SJSA1 (cell line): ENCODE results near the gene ESPN. TPM values are rescaled to one million over a fixed set of nuclear protein-coding genes. Genes with fewer than 3 reads are reported as not detected.
A peak's percentile ranks its signal among the peaks of the same experiment; 100 is the strongest.
"Not testable (repeated sequence)": the region's sequence is repeated elsewhere in the genome, so short reads cannot be mapped to it uniquely, and the experiment has no call there.

Experiments used
- DNase-seq, 2 experiments: peaks; one replicate each; pipeline ENCODE4 v3.0.0-alpha.2; 2015 to 2020; ENCODE audit warnings: low spot score in 2 of 2, low read depth in 1 of 2
- H3K27ac ChIP-seq: fragments of 250-450 bp; sonication (Bioruptor Pico); 2 replicates; pipeline ENCODE4 v1.5.1; 2020; ENCODE audit warnings: mild to moderate bottlenecking, moderate library complexity
- H3K27me3 ChIP-seq: fragments of 250-450 bp; sonication (Bioruptor Pico); replicated peaks from 2 replicates; pipeline ENCODE4 v1.5.1; 2020; ENCODE audit warnings: mild to moderate bottlenecking, moderate library complexity
- H3K36me3 ChIP-seq: fragments of 250-450 bp; sonication (Bioruptor Pico); 2 replicates; pipeline ENCODE4 v1.5.1; 2020; ENCODE audit warnings: mild to moderate bottlenecking
- H3K4me1 ChIP-seq: fragments of 250-450 bp; sonication (Bioruptor Pico); replicated peaks from 2 replicates; pipeline ENCODE4 v1.6.1; 2021; ENCODE audit warnings: mild to moderate bottlenecking
- H3K4me3 ChIP-seq: fragments of 250-450 bp; sonication (Bioruptor Pico); 2 replicates; pipeline ENCODE4 v1.5.1; 2020; ENCODE audit warnings: mild to moderate bottlenecking
- H3K9me3 ChIP-seq: fragments of 250-450 bp; sonication (Bioruptor Pico); replicated peaks from 2 replicates; pipeline ENCODE4 v1.5.1; 2020; ENCODE audit warnings: mild to moderate bottlenecking
- total RNA-seq: library from RNA; depleted of rRNA; stranded (reverse); fragments of >200 nt; shearing (Covaris generic); gene quantifications from 2 replicates; pipeline ENCODE4 v1.2.3, GENCODE V29; 2014

Gene ESPN
- total RNA-seq, 1 experiment from 2014 or later, result not detected

- no peak for DNase-seq
- Histone ChIP-seq H3K9me3 (0 out of 2 replicates have a peak, but pooled peaks cover 2% of the 10 kb centered on the region), H3K27me3 (peaks cover 46% of the 10 kb centered on the region), H3K27ac (no peak overlapping the region), H3K4me3 (no peak overlapping the region), H3K36me3 (no peaks in the 10 kb centered on the region), H3K4me1 (peaks cover 5% of the 10 kb centered on the region)
Observed at GRCh38 chr1:6427441-6428390, 3.1 kb downstream of the ESPN start.

- not testable (repeated sequence) for H3K27ac ChIP-seq, H3K4me3 ChIP-seq, H3K4me1 ChIP-seq, DNase-seq, H3K9me3 ChIP-seq, H3K36me3 ChIP-seq
- peaks cover 39% of the 10 kb centered on the region for H3K27me3 ChIP-seq
Observed at GRCh38 chr1:6428453-6428852, 3.9 kb downstream of the ESPN start.

- not testable (repeated sequence) for H3K27ac ChIP-seq, H3K9me3 ChIP-seq, DNase-seq, H3K4me1 ChIP-seq, H3K4me3 ChIP-seq, H3K36me3 ChIP-seq
- peaks cover 26% of the 10 kb centered on the region for H3K27me3 ChIP-seq
Observed at GRCh38 chr1:6429660-6430411, 5.3 kb downstream of the ESPN start.

GRCh38 chr1:6431645-6432579 is 7.3 kb downstream of the ESPN start:
- H3K4me1 ChIP-seq, result not testable (repeated sequence)

GRCh38 chr1:6434186-6434585 is 9.6 kb downstream of the ESPN start:
- H3K27me3 ChIP-seq, result peaks cover 5% of the 10 kb centered on the region
- no peaks in the 10 kb centered on the region for H3K4me1 ChIP-seq
- no peaks in the 10 kb centered on the region for H3K36me3 ChIP-seq
- no peaks in the 10 kb centered on the region for H3K9me3 ChIP-seq
- DNase-seq, result no peak
- no peak overlapping the region for H3K4me3 ChIP-seq
- H3K27ac ChIP-seq, result no peak overlapping the region

More at GRCh38 chr1:6431645-6432579, 7.3 kb downstream of the ESPN start:
- not testable (repeated sequence) for H3K36me3 ChIP-seq, H3K27ac ChIP-seq, H3K4me3 ChIP-seq, H3K27me3 ChIP-seq, DNase-seq, H3K9me3 ChIP-seq

GRCh38 chr1:6435129-6435528 is 10.6 kb downstream of the ESPN start:
- DNase-seq, result no peak
- Histone ChIP-seq H3K9me3 (no peaks in the 10 kb centered on the region), H3K4me1 (no peaks in the 10 kb centered on the region)

DNA sequence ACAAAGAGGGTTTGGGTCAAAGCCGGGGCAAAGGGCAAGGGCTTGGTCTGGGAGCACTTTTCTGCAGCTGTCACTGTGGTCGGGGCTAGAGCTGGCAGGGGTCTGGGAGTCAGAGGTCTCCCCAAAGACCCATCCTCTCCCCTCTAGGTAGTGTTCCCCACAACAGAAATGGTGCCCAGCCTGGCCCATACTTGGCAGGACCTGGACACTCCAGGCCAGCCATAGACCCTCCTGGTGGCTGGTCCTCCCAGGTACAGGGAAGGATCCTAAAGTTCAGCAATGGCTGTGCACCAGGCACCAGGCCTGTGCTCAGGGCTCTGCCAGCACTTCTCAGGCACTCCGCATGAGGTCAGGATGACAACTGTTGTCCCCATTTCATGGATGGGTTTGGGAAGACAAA is 11.0 kb downstream of the ESPN start:
- Histone ChIP-seq H3K27me3 (peaks cover 5% of the 10 kb centered on the region), H3K36me3 (no peaks in the 10 kb centered on the region), H3K9me3 (no peaks in the 10 kb centered on the region), H3K4me1 (no peaks in the 10 kb centered on the region), H3K27ac (no peak overlapping the region), H3K4me3 (no peak overlapping the region)
- no peak for DNase-seq

More at GRCh38 chr1:6435129-6435528, 10.6 kb downstream of the ESPN start:
- Histone ChIP-seq H3K4me3 (no peak overlapping the region), H3K27ac (no peak overlapping the region), H3K36me3 (no peaks in the 10 kb centered on the region), H3K27me3 (peaks cover 5% of the 10 kb centered on the region)

GRCh38 chr1:6436277-6436676 is 11.7 kb downstream of the ESPN start:
- H3K36me3 ChIP-seq, H3K27ac ChIP-seq, H3K27me3 ChIP-seq, H3K4me3 ChIP-seq, H3K9me3 ChIP-seq, H3K4me1 ChIP-seq, DNase-seq: not testable (repeated sequence)

DNA sequence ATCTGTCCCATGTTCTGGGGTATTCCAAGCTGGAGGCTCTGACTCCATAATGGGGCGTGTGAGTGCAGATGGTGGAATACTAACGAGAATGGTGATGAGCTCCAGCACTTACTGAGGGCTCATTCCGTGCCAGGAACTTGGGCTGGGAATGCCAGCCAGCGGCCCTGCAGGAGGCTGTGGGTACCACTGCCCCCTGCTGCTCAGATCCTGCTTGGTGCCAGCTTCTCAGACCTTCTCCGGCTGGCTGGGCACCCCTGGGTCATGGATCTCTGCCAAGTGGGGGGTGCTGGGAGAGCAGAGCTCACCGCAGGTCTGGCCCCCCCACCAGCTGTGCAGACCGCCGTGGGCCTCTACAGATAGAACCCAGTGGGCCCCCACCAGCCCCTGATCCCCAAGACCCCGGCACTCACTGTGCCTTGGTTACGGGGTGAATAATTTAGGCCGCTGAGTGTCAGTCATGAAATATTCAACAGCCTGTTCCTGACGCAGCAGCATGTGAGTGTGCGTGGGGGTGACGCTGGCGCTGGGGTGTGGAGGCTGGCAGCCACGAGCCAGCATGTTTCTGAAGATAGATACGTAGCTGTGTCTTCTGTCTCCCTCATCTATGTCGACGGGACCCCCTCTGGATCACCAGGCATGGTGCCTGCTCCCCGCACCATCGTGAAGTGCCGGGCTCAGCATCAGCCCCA is 12.6 kb downstream of the ESPN start:
- H3K36me3 ChIP-seq, H3K27me3 ChIP-seq, H3K4me1 ChIP-seq, H3K27ac ChIP-seq, H3K4me3 ChIP-seq, DNase-seq, H3K9me3 ChIP-seq: not testable (repeated sequence)

- Histone ChIP-seq H3K9me3 (no peaks in the 10 kb centered on the region), H3K4me3 (no peak overlapping the region), H3K27me3 (peaks cover 5% of the 10 kb centered on the region), H3K4me1 (no peaks in the 10 kb centered on the region), H3K27ac (no peak overlapping the region), H3K36me3 (no peaks in the 10 kb centered on the region)
- DNase-seq, result peak; percentile 42 to 68
Observed at GRCh38 chr1:6438047-6438525, 13.5 kb downstream of the ESPN start.

DNA sequence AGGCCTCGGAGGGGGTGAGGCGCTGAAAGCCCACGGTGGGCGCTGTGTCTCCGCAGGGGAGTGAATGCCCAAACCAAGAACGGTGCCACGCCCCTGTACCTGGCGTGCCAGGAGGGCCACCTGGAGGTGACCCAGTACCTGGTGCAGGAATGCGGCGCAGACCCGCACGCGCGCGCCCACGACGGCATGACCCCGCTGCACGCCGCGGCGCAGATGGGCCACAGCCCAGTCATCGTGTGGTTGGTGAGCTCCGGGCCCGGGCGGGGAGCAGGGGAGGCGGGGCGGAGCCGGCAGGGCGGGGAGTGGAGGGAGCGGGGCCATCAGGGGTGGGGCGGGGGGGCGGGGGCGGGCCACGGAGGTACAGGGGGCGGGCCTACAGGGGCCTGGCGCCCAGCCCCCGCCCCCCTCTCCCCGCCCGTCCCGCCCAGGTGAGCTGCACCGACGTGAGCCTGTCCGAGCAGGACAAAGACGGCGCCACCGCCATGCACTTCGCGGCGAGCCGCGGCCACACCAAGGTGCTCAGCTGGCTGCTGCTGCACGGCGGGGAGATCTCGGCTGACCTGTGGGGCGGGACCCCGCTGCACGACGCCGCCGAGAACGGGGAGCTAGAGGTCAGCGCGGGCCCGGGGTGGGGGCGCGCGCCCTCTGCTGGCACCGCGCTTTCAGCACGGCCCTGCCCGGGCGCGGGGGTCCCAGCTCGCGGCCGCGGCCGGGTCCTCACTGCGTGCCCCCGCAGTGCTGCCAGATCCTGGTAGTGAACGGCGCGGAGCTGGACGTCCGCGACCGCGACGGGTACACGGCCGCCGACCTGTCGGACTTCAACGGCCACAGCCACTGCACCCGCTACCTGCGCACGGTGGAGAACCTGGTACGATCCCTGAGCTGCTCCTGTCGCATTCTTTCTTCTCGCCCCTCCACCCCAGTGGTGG is 15.9 kb downstream of the ESPN start:
- Histone ChIP-seq H3K4me3 (no peak overlapping the region), H3K9me3 (no peaks in the 10 kb centered on the region), H3K27me3 (peaks cover 5% of the 10 kb centered on the region), H3K4me1 (no peaks in the 10 kb centered on the region), H3K27ac (no peak overlapping the region), H3K36me3 (no peaks in the 10 kb centered on the region)
- no peak for DNase-seq

GRCh38 chr1:6441586-6441985 is 17.0 kb downstream of the ESPN start:
- DNase-seq, result no peak
- no peak overlapping the region for H3K27ac ChIP-seq
- H3K36me3 ChIP-seq, result no peaks in the 10 kb centered on the region
- H3K27me3 ChIP-seq, result peaks cover 5% of the 10 kb centered on the region; the same call in 1 of the 2 replicates
- no peaks in the 10 kb centered on the region for H3K4me1 ChIP-seq
- no peak overlapping the region for H3K4me3 ChIP-seq
- H3K9me3 ChIP-seq, result no peaks in the 10 kb centered on the region
